Renal cortex interstitium (tissue), 11 donors: ENCODE measurements around the gene ZSWIM6. TPM values are rescaled to one million over a fixed set of nuclear protein-coding genes. Genes with fewer than 3 reads are reported as not detected.

Experiments used
- DNase-seq, 11 donors: peaks; one replicate each; pipeline ENCODE4 v3.0.0-alpha.2; 2013; ENCODE audit warnings: low read depth in 9 of 11, low spot score in 4 of 11; ENCODE audit errors: extremely low read depth in 1 of 11
- polyA plus RNA-seq, 3 donors: library from polyadenylated mRNA; unstranded; fragments of 120-200 nt; gene quantifications; one replicate each; pipeline ENCODE4 v1.2.1, GENCODE V29; 2013; ENCODE audit not compliant: insufficient read length in 3 of 3

ZSWIM6 gene
- polyA plus RNA-seq, 3 donors, result 26.8 to 30.5 (median 29.5) TPM

DNA sequence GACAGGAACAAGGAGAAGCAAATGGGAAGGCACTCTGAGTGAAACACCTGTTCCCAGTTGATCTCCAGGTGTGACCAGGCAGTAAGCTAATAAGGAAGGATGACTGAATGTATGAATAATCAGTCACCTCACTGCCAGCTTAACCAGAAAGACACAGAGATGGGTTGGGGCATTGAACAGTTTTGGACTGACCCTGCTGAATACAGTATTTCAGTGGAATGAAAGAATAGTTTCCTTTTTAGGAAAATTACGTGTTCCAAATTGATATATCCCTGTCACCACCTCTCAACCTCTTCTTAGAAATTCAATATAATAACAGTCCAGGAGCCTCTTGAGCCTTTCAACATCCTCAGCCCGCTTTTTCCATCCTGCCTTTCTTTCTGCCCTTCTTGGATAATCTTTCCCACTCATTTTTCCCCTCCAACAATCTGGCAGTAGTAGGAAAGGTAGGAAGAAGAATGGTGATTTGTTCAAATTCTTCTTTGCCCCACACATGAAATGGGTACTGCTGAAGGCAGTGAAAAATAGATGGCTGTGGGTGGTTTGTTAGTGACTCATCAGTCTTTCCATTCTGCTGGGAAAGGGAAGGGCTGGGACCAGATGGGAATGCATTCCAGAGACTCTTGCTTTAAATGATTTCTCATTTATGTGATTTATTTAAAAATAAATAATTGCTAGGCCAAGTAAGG lies 117.9 kb downstream of the ZSWIM6 start:
- DNase-seq, result no peak

DNA sequence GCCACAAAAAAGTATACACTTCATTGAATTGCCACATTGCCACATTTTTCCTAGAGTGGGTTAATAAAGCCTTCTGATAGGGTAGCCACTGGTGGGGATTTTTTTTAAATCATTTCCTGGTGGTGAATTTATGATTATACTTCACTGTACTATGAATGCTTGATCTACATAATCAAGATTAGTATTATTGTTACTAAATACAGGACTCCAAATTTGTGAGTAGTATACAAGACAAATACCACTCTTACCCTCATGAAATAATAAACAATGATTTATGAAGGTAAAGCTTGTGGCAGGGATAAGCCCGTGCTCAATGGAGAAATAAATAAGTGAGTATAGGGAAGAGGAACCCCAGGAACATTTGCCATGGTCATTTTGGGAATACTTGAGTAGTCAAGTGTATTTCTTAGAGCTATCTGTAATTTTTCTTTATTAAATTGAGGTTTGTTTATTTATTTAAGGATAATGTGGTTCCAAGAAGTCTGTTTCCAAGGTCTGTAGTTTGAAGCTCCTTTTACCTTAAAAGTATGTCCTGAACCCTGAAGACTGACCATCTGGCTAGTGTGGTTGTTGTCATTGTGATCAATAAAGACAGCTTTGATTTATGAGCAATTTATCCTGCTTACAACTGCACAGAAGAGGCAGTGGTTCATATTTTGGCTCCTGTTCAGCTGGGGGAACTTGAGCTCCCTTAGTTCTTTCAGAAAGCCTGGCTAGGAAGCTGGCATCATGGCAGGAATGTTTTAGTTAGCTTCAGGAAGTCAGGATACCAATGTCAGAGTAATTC lies 118.6 kb downstream of the ZSWIM6 start:
- no peak for DNase-seq

DNA sequence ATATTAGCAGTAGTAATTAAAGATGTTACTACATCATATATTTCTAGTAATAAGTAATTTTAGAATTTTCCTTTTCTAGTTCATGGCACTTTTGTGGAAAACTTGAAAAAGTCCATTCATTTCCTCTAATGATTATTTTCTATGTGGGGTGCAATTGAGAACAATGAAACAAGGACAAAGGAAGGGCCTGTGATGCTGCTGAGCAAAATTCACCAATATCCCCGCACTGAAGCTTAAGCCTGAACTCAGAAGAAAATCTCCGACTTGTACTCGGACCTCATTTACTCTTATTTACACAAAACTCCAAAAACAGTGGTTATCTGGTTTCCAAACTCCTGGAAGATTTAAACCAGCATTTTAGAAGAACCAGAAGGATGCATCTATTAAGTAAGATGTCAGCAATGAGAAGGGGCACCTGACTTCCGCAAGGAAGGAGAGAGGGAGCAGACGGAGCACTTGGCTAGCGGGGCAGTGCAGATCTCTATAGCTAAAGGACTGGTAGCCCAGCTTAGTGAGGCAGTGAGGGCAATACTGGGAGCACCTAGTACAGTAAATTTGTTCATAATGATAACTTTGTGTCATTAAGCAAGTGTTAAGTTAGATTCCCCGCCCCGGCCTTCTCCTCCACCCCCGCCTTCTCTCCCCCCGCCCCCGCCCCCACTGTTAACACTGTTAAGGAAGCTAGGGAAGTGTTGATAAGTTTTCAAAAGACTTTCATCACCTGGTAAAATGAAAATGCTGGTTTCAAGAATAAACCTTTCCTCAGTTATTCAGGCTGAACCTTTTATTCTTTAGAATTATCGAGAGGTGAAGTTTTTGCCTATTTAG lies 123.3 kb downstream of the ZSWIM6 start:
- DNase-seq, result no peak

DNA sequence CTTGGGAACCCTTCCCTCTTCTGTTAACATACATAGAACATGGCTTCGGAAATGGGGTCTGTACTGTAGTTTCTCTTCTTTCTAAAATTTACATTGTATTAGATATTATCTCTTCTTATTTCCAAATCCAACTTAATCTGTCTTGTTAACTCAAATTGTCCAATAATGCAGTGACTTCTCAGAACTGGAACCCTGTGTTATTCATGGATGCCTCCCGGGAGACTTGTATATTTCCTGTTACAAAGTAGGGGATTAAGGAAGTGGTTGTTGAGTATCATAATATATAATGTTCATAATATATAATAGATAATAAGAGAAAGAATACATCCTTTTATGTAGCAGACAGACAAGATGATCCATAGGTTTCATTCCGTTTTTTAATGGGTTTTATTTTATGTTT lies 128.4 kb downstream of the ZSWIM6 start:
- DNase-seq, result no peak

DNA sequence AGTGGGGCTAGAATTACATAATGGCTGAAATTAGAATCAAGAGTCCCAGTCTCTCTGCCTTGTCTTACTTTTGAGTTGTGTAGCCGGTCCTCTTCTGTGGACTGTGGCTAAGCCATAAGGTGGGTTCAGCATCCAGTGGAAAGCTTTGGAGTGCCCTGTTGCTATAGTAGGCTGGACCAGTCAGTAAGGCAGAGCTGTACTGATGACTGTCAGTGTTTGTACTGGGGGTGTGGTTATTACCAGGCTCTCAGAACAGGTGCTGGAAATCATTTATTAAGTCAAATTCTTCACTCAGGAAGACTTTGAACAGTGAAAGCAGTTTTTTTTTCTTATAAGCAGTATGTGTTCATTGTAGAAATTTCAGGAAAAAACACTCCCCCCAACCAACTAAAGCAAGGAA lies 129.4 kb downstream of the ZSWIM6 start:
- DNase-seq, result no peak

DNA sequence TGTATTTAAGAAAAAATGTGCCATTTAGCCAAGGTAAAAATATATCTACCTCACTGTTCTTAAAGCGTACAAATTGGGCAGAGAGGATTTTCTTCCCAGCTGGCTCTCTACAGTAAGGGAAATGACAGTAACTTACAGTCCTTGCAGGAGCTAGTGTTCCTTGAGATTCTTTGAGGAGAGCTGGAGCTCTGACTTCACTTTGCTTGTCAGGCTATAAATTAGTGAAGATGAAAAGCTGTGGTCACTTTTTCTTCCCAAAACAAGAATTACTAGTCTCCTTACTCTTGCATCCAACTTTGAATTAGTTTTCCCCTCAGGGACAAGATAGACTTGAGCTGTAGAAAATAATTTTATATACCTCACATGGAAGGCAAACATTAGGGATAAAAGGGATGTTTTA lies 129.9 kb downstream of the ZSWIM6 start:
- DNase-seq, result no peak

DNA sequence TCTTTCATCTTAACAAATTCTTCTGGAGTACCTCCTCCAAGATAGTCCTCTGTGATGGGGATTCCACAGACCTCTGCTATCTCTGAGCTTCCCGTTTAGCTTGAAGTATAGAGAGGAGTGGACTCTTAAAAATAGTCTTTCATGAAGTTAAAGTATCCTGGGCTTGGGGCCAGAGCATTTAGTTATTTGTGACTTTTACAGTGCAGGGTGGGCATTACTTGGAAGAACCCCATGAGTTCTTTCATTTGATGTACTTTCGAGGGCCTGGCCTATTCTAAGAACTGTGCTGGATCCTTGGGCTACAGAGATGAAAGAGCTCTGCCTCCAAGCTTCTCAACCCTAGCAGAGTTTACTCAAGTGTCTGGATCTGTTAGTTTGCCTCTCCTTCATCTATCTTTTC lies 131.5 kb downstream of the ZSWIM6 start:
- DNase-seq, result no peak

DNA sequence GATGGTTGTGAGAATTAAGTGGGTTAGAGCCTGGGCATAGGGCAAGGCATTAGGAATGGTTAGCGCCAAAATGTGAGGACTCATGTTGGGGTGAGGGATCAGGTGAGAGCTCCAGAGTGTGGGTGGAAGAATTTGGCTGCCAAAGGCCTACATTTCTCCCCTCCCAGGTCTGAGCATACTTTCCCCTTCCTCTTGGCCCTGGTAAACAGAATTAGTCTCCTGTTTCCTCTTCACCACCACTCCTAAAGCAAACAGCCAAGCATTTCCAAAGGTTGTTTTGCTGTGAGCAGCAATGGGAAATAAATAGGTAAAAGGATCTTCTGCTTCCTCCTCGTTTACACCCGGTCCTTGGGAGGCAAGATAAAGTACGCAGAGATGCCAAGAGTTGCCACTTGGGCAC lies 132.5 kb downstream of the ZSWIM6 start:
- no peak for DNase-seq

DNA sequence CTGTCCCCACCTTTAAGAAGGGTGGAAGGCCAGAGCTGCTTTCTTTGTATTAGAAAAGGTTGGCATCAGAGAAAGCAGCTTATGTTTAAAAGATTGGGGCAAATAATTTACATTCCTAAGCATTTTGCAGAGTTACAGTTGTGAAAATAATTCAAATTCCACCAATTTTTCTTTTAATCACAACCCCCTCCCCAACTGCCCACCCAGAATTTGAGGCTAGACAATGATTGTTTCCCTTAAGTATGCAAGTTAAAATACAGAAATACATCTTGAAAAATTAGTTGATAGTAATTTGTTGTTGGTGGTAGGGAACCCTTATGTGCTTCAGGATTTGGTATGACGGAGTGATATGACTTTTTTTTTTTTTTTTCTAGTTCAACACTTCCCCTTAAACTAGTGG lies 133.0 kb downstream of the ZSWIM6 start:
- no peak for DNase-seq

DNA sequence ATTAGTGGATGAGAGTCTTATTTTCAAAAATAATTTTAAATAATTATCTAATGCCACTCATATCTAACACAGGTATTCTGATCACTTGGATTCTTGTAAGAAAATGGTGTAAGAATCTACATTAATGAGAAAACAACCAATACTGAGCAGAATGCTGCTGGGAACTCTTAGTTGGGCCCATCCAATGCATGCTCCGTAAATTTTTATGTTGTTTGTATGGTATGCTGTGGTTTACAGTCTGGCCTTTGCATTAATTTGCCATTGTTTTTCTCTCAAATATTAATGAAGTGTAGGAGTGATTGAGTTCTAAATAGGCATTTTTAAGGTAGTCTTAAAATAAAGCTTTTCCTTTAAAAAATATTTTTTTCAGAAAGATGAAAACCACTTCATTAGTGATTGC lies 133.4 kb downstream of the ZSWIM6 start:
- DNase-seq, result no peak

DNA sequence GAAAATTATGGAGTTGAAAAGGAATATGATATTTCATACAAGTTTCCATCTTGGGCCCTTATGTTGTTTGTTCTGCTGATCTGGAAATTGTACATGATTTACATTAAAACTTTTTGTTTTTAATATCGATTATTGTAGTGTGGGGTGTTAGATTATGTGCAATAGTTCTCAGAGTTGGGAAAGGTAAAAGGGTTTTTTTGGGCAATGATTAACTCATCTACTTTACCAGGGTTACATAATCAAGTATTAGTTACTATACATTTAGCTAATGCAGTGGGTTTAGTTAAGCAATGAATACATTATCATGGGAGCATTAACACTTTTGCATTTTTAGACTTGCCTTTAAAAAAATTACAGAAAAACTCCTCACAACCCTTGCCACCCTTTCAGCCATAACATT lies 134.0 kb downstream of the ZSWIM6 start:
- no peak for DNase-seq

DNA sequence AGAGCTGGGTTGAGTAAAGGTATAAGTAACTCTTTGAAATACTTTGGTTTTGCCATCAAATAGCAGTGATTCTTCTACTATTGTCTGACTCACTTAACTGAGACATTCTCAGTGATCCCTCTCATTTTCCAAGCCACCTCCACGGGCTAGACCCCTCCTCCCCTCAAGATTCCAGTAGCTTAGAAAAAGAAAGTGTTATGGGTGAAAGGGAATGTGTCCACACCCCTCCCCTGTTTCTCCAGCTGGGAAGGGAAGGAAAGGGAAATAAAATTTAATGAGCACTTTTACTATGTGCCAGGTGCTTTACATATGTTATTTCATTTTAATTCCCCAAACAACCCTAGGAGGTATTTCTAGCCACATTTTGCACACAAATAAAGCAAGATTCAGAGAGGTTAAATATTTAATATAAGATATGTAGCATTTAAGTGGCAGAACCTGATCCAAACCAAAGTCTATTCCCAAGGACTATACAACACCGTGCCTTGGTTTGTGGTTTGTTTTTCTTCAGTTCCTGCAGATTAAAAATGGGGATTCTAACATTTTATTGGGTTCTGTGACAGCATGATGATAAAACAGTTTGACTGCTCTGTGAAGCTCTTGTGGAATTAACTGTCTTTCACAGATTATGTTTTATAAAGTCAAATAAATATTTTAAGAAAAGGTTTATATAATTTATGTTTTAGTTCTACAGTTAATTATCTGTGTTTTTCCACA lies 135.9 kb downstream of the ZSWIM6 start:
- peak in 4 of 11 donors; percentile 11 to 33 (median 30) for DNase-seq

DNA sequence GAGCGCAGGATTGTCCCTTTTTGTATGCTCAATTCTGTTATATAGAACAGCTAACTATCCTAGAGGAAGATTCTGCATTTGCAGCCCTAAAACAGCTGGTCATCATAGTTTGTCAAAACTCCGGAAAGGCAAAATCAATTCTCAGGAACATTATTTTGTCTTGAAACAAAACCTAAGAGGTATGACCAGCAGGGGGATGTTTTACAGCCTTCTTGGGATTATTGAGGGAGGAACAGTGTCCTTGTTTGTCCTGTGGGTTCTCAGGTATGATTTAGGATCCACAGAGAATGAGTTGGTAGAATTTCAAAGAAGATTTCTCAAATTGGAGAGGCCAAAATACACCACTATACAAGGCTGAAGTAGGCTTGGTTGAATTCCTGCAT lies 136.4 kb downstream of the ZSWIM6 start:
- no peak for DNase-seq

DNA sequence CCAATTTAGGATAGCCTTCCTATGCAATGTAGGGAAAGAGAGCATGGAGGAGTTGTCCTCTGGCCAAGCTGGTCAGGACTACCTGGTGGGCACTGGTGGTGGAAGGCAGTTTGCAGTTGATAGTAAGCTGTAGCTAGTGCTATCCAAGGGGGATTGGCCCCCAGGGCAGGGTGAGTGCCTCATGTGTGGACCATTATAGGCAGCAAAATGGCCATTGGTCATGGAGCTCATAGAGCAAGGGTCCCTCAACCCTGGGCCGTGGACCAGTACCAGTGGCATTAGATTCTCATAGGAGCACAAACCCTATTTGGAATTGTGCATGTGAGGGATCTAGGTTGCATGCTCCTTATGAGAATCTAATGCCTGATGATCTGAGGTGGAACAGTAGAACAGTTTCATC lies 139.3 kb downstream of the ZSWIM6 start:
- no peak for DNase-seq

DNA sequence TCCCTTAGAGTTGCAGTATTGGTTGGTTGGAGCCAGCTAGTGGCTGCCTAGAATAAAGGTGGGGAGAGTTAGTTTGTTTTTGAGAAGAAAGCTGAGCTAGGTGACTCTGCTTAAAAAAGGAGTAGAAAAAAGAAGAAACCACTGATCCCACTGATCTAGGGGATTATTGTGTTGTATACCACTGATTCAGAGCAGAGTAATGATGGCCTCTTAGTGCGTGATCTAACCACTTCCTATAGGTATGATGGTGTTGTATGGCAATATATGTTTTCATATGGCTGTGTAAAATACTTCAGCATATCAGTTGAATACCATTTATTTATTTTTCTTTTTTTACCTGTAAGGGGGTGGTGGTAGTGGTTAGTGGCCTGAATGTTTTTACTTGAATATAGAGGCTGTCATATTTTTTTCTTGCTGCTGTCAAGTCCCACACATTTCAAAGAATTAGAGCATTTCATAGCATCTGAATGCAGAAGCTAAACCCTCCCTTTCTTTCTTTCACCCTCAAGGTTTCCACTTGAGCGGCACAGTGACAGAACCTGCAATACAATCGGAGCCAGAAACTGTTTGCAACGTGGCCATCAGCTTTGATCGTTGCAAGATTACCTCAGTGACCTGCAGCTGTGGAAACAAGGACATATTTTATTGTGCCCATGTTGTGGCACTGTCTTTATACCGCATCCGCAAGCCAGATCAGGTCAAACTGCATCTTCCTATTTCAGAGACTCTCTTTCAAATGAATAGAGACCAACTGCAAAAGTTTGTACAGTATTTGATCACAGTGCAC lies 140.3 kb downstream of the ZSWIM6 start:
- DNase-seq, result no peak

DNA sequence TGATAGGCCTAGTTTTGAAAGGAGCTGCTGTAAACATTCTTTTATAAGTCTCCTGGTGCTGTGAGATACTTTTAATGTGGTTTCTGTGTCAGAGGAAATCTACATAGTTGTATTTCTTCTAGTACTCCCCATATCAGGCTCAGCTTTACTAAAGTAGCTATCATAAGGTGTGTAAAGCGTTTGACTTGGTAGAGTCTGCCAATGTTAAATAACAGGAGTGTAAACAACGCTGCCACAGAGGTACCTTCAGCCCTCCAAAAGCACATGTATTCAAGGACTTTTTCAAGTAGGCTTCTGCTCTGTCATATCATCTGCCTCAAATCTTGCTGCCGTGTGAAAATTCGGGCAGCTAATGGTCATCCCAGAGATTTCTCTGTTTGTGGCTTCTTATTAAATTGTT lies 142.7 kb downstream of the ZSWIM6 start:
- DNase-seq, result no peak

DNA sequence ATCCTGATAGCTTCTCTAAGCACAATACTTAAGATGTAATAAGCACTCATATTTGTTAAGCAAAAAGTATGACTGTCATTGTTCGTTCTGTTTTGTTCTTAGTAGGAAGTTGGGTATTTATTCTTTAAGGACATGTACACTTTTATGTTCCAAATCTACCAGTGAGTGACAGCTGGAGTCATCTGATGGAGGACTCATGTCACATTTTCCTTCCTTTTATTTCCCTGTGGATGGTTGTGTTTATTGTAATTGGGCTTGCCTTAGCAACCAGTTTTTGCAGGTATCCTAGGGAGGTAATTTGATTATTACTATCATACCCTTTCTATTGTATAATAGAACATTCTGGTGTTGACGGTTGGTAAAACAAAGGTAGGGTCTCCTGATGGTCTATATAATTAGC lies 145.7 kb downstream of the ZSWIM6 start:
- DNase-seq, result no peak

DNA sequence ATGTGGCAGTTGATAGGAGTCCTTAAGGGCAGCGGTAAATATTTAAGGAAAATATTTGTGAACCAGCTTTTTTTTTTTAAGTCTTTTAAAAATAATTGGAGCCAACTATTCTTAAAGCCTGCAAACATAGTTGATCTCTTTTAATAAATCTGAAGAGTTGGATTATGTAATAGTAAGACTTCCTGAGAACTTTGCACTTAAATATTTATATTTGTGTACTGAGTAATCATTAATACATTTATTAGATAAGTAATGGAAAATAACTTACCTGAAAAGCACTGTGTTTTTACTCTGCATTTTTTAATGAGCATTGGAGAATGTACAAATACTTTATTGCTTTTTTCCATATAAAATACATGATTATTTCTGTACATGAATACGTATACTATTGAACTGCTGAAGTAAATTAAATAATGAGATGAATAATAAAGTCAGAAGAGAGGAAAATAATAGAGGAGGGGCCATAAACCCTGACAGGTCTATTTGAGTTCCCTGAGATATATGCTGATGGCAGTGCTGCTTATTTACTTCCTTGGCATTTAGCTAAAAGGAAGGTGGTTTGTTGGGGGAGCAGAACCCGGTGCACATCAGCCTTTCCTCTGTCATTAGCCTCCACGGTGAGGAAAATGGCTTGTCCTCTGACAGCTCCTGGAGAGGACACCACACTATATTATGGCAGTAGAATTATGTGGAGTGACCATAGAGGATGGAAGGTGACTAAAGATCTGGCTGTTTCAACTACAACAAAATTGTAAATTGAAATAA lies 148.0 kb downstream of the ZSWIM6 start:
- no peak for DNase-seq
